HuH-7 (cell line): ENCODE measurements around the gene SP140L.
"Not testable (repeated sequence)": the region's sequence is repeated elsewhere in the genome, so short reads cannot be mapped to it uniquely, and the experiment has no call there.

Experiments used
- DNase-seq: peaks from one replicate; pipeline ENCODE4 v3.0.0; 2011; ENCODE audit warnings: low spot score

SP140L gene

GRCh38 chr2:230323385-230324106, 3.4 kb upstream of the SP140L start:
- DNase-seq: peak; percentile 86

- DNase-seq: no peak
Measured at GRCh38 chr2:230324503-230324902, 2.5 kb upstream of the SP140L start.

GRCh38 chr2:230325316-230326243, 1.4 kb upstream of the SP140L start:
- DNase-seq: no peak

- DNase-seq: no peak
Measured at GRCh38 chr2:230327418-230328154, 593 bp downstream of the SP140L start.

GRCh38 chr2:230328155-230328458, 1.1 kb downstream of the SP140L start:
- no peak for DNase-seq

GRCh38 chr2:230329946-230330605, 3.1 kb downstream of the SP140L start:
- no peak for DNase-seq

- no peak for DNase-seq
Measured at GRCh38 chr2:230330725-230331124, 3.7 kb downstream of the SP140L start.

GRCh38 chr2:230335461-230335863, 8.5 kb downstream of the SP140L start:
- DNase-seq: no peak

GRCh38 chr2:230335864-230336506, 9.0 kb downstream of the SP140L start:
- DNase-seq: no peak

GRCh38 chr2:230341936-230342528, 15.0 kb downstream of the SP140L start:
- DNase-seq: not testable (repeated sequence)

GRCh38 chr2:230343041-230343624, 16.1 kb downstream of the SP140L start:
- not testable (repeated sequence) for DNase-seq

GRCh38 chr2:230343747-230344146, 16.8 kb downstream of the SP140L start:
- no peak for DNase-seq

GRCh38 chr2:230346465-230346864, 19.5 kb downstream of the SP140L start:
- no peak for DNase-seq

- no peak for DNase-seq
Measured at GRCh38 chr2:230346921-230347533, 20.0 kb downstream of the SP140L start.

- no peak for DNase-seq
Measured at GRCh38 chr2:230347659-230348305, 20.8 kb downstream of the SP140L start.

- no peak for DNase-seq
Measured at GRCh38 chr2:230348787-230349186, 21.8 kb downstream of the SP140L start.

GRCh38 chr2:230356084-230356483, 29.1 kb downstream of the SP140L start:
- no peak for DNase-seq

- no peak for DNase-seq
Measured at GRCh38 chr2:230358305-230358704, 31.3 kb downstream of the SP140L start.

- DNase-seq: no peak
Measured at GRCh38 chr2:230360028-230360427, 33.0 kb downstream of the SP140L start.
